Fibroblast of peridontal ligament (primary cell): ENCODE results near the gene NCS1.

Experiments used
- DNase-seq: peaks from one replicate; pipeline ENCODE4 v3.0.0-alpha.2; 2010; ENCODE audit errors: extremely low read depth

Gene NCS1

DNA sequence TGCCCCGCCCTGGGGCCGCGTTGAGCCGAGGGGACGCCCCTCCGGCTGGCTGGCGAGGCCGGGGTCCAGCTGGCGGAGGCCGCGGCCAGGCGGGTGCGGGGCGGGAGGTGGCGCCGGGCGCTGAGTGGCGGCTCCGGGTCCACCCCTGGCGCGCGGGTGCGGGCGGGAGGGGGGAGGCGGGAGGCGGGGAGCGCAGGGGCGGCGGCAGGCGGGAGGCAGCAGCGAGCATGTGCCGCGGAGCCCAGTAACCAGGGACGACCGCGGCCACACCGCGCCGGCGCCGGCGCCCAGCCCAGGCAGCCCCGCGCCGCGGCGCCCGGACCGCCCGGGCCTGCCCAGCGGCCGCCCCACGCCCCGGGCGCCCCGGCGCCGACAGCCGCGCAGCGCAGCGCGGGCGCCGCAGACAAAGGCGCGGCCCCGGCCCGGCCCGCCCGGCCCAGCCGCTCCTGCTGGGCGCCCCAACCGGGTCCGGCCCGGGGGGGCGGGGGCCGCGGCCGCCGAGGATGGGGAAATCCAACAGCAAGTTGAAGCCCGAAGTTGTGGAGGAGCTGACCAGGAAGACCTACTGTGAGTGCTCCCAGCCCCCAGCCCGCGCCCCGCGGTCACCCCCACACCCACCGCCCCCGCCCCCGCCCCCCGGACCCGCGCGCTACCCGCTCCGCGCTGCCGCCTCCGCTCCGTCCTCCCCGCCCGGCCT is at the start of gene NCS1:
Gene NCS1 (plus strand): TSS at position 244 of the 697 bp plus-strand sequence. CDS start 260 bp downstream, at position 504.
- DNase-seq, result peak; percentile 41

DNA sequence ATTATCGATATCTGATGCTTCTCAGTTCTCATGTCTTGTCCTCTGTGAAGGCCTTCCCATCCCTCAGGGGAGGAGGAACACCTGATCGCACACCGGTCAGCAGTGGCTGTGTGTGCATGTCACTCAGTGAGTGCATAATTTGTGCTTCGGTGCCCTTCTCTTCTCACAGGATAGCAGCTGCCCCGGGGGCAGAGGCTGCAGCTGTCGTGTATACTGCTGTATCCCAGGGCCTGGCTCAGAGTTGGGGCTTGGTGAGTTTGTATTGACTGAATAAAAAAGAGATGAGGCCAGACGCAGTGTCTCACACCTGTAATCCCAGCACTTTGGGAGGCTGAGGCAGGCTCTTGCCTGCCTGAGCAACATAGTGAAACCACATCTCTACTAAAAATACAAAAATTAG is 49.7 kb upstream of the NCS1 start:
- no peak for DNase-seq

GRCh38 chr9:130124085-130124860 is 47.9 kb upstream of the NCS1 start:
- DNase-seq, result no peak

DNA sequence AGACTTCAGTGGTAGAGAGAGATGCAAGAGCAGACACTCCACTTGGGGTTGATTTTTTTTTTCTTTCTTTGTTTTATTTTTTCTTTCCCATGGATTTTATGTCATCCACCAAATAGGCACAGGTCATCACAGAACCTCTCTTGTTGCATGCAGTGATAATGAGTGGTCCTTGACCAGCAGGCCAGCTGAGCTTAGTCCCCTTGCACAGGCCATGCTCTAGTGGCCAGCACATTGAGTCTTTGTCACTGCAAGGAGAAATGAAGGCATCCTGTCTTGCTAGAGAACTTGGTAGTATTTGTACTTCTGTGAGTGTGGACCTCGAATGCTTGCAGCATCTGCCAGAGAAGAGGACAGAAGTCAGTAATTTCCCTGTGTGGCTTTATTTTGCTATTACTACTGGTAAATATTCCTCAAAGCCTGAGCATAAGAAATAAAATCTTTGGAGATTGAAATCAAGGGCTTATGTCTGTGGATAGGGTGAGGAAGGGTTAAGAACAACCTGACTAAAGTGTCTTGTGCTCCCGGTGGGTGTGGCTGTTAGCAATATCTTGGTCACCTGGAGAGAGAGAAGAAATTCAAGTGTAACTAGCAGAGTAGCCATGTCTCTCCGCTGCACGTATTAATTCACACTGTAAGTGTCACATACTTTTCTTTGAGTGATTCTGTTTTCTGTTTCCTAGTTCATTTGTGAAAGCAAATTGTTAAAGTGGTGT is 45.3 kb upstream of the NCS1 start:
- no peak for DNase-seq

GRCh38 chr9:130128251-130128650 is 44.0 kb upstream of the NCS1 start:
- peak; percentile 35 for DNase-seq

GRCh38 chr9:130128733-130129431 is 43.3 kb upstream of the NCS1 start:
- peak; percentile 95 for DNase-seq

GRCh38 chr9:130129432-130130061 is 42.7 kb upstream of the NCS1 start:
- DNase-seq, result no peak

DNA sequence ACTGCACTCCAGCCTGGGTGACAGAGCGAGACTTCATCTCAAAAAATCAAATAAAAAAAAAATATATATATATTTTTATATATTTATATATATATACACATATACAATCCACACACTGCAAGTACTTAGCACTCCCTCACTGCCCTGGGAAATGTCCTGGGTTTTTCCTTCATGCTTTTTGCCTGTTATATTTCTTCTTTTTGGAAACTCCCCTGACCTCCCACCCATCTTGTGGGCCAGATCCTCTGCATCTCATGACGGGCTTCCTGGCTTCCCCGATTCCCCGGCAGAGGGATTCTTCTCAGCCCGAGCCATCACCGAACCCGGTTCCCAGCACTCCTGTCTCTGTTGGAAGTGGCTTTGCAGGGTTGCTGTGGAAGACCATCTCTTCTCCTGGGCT is 39.5 kb upstream of the NCS1 start:
- no peak for DNase-seq

- no peak for DNase-seq
Observed at GRCh38 chr9:130137081-130137640, 35.0 kb upstream of the NCS1 start.

GRCh38 chr9:130137641-130138081 is 34.5 kb upstream of the NCS1 start:
- DNase-seq, result no peak

DNA sequence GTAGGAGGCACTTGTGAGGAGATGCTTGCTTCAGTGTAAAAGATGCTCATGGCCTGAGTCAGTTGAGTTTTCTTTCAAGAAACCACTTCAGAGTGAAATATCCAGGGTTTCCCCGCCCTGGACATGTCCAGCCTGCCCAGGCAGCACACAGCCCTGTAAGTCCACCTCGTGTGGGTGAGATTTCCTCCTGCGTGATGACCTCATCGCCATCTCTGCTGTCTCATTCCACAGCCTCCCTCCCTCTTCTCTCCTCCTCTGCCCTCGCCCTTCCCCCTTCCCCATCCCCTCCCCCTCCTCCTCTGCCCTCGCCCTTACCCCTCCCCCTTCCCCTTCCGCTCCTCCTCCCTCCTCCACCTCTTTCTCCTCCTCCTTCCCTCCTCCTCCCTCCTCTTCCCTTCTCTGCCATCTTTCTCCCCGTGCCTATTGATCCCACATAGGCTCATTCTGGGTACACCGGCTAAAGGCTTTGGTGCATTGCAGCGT is 34.0 kb upstream of the NCS1 start:
- peak; percentile 90 for DNase-seq

GRCh38 chr9:130138791-130139190 is 33.4 kb upstream of the NCS1 start:
- DNase-seq, result peak; percentile 89

- no peak for DNase-seq
Observed at GRCh38 chr9:130139251-130139650, 33.0 kb upstream of the NCS1 start.

- no peak for DNase-seq
Observed at GRCh38 chr9:130140706-130141105, 31.5 kb upstream of the NCS1 start.

GRCh38 chr9:130142056-130142455 is 30.1 kb upstream of the NCS1 start:
- DNase-seq, result no peak

GRCh38 chr9:130142641-130143040 is 29.6 kb upstream of the NCS1 start:
- no peak for DNase-seq

- no peak for DNase-seq
Observed at GRCh38 chr9:130143279-130143893, 28.8 kb upstream of the NCS1 start.

GRCh38 chr9:130143958-130144366 is 28.2 kb upstream of the NCS1 start:
- DNase-seq, result no peak

DNA sequence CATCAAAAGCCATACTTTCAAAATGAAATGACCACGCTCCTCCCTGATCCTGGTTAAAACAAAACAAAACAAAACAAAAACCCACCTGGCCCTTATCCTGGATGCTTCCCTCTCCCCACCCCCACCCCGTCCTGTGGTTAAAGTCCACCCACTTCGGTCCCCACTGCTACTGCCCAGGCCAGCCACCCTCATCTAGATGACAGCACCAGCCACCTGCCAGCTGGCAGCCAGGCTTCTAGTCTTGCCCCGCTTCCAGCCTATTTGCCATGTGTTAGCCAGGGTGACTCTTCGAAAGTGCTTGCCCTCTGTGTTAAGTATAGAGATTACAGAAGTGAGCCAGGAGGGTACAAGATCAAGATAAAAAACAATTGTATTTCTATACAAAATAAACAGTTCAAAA is 27.5 kb upstream of the NCS1 start:
- no peak for DNase-seq

DNA sequence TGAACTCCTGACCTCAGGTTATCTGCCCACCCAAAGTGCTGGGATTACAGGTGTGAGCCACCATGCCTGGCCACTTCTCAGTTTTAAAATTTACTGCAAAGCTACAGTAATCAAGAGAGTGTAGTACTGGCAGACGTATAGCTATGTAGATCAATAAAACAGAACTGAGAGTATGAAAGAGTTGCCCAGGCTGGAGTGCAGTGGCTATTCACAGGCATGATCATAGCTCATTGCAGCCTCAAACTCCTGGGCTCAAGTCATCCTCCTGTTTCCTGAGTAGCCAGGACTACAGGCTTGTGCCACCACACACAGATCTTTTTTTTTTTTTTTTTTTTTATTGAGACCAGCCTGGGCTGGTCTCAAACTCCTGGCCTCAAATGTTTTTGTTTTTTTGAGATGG is 26.5 kb upstream of the NCS1 start:
- DNase-seq, result no peak

GRCh38 chr9:130147198-130147597 is 25.0 kb upstream of the NCS1 start:
- no peak for DNase-seq
